Astrocyte (in vitro differentiated cells and primary cell): ENCODE measurements around the gene ESRP2. TPM values are rescaled to one million over a fixed set of nuclear protein-coding genes. Genes with fewer than 3 reads are reported as not detected.

Source experiments
- DNase-seq: peaks from one replicate; pipeline ENCODE4 v3.0.0-alpha.2; 2010; ENCODE audit warnings: low read depth
- FAIRE-seq: peaks from 2 replicates; lab custom pipeline; 2011; peaks lifted over from hg19 to GRCh38; lab: Jason Lieb, UNC
- H2AFZ ChIP-seq: 2 replicates; pipeline ENCODE4 v1.6.0; 2012; ENCODE audit warnings: low read depth, low read length, inconsistent platforms
- H3K27ac ChIP-seq: 2 replicates; pipeline ENCODE4 v1.5.1; 2011; ENCODE audit warnings: low read depth, low read length, inconsistent platforms
- H3K27me3 ChIP-seq: 2 replicates; pipeline ENCODE4 v1.6.0; 2011; ENCODE audit warnings: low read length, inconsistent platforms; ENCODE audit not compliant: insufficient read depth
- H3K36me3 ChIP-seq: 2 replicates; pipeline ENCODE4 v1.5.1; 2011; ENCODE audit warnings: low read length, inconsistent platforms; ENCODE audit not compliant: insufficient read depth
- H3K4me1 ChIP-seq: 2 replicates; pipeline ENCODE4 v1.5.1; 2011; ENCODE audit warnings: low read length, inconsistent platforms; ENCODE audit not compliant: insufficient read depth
- H3K4me2 ChIP-seq: 2 replicates; pipeline ENCODE4 v1.6.0; 2012; ENCODE audit warnings: low read length, inconsistent platforms
- H3K4me3 ChIP-seq: 2 replicates; pipeline ENCODE4 v1.5.1; 2011; ENCODE audit warnings: low read depth, mild to moderate bottlenecking, low read length, inconsistent platforms; ENCODE audit not compliant: insufficient read depth
- H3K79me2 ChIP-seq: 2 replicates; pipeline ENCODE4 v1.6.0; 2012; ENCODE audit warnings: mild to moderate bottlenecking, low read length, inconsistent platforms; ENCODE audit not compliant: insufficient read depth
- H3K9ac ChIP-seq: 2 replicates; pipeline ENCODE4 v1.6.0; 2012; ENCODE audit warnings: mild to moderate bottlenecking, low read length, inconsistent platforms
- H3K9me3 ChIP-seq: 2 replicates; pipeline ENCODE4 v1.5.1; 2012; ENCODE audit warnings: low read depth, mild to moderate bottlenecking, low read length, inconsistent platforms; ENCODE audit not compliant: insufficient read depth
- H4K20me1 ChIP-seq: 2 replicates; pipeline ENCODE4 v1.6.0; 2012; ENCODE audit warnings: low read length, inconsistent platforms; ENCODE audit not compliant: insufficient read depth
- H3K27ac Mint-ChIP-seq: one replicate; pipeline ENCODE4 v1.8.0; 2021; ENCODE audit warnings: mild to moderate bottlenecking, mixed read lengths; ENCODE audit not compliant: unreplicated experiment
- H3K27me3 Mint-ChIP-seq: one replicate; pipeline ENCODE4 v1.8.0; 2021; ENCODE audit warnings: low read depth, mixed read lengths; ENCODE audit not compliant: unreplicated experiment
- H3K36me3 Mint-ChIP-seq: one replicate; pipeline ENCODE4 v1.8.0; 2021; ENCODE audit warnings: low read depth, mixed read lengths; ENCODE audit not compliant: unreplicated experiment
- H3K4me1 Mint-ChIP-seq: one replicate; pipeline ENCODE4 v1.8.0; 2021; ENCODE audit warnings: low read depth, mixed read lengths; ENCODE audit not compliant: unreplicated experiment
- H3K4me3 Mint-ChIP-seq: one replicate; pipeline ENCODE4 v1.8.0; 2021; ENCODE audit warnings: mild to moderate bottlenecking, moderate library complexity, mixed read lengths; ENCODE audit not compliant: unreplicated experiment
- H3K9me3 Mint-ChIP-seq: one replicate; pipeline ENCODE4 v1.8.0; 2021; ENCODE audit warnings: mild to moderate bottlenecking, mixed read lengths; ENCODE audit not compliant: unreplicated experiment
- CTCF ChIP-seq: IDR thresholded peaks from 2 replicates; pipeline ENCODE4 v1.5.1; 2011; ENCODE audit warnings: low read depth, mild to moderate bottlenecking, inconsistent platforms, low read length, moderate library complexity; ENCODE audit not compliant: insufficient read depth
- EZH2 ChIP-seq: IDR thresholded peaks from 2 replicates; pipeline ENCODE4 v1.6.1; 2012; ENCODE audit warnings: mild to moderate bottlenecking, low read length, inconsistent platforms; ENCODE audit not compliant: insufficient read depth
- total RNA-seq: library from RNA; stranded (reverse); gene quantifications from 2 replicates; pipeline ENCODE4 v1.2.1, GENCODE V29; 2021

ESRP2 gene
- total RNA-seq, 1 donor from 2014 or later, result 5.1 TPM

DNA sequence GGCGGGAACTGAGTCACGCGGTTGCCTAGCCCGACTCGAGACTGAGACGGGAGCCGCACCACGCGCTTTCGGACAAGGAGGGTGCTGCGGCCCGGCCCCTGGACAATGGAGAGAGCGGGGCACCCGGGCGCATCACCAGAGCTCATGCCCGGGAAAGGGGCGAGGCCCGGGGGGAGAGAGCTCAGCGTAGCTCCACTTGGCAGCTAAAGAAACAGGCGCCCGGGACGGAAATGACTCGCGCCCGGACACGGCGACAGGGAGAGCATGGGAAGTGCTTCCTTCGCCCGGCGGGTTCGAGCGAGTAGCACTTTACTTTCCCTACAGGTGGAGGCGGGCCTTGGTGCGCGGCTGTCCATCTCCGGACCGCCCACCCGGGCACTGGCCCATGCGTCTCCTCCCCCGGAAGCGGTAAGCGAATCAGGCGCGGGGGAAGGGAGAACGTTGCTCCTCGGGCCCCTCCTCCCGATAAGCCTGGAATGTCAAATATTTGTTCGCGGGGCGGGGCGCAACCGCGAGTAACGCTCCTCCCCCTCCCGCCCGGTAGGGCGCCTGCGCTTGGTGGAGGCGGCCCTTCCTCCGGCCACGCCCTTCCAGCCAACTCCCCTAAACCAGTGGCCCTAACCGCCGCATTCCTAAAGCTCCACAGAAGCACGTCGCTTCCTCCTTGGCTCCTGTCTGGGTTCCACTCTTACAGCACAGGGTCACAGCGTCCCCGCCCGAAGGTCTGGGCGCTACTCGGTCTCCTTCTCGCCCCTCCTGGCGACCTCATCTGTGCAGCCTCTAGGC, 1.5 kb upstream of the ESRP2 start:
- Mint-ChIP-seq H3K9me3 (no peaks in the 10 kb centered on the region), H3K27ac (peak overlapping the region; percentile 98), H3K4me3 (peak overlapping the region; percentile 82), H3K27me3 (peaks cover 4% of the 10 kb centered on the region), H3K36me3 (no peaks in the 10 kb centered on the region), H3K4me1 (peaks cover 4% of the 10 kb centered on the region)
- FAIRE-seq (peak; percentile 5), DNase-seq (peak; percentile 91)
- peak overlapping the region; percentile 83 for H2AFZ ChIP-seq
- peak overlapping the region; percentile 65 for H3K4me3 ChIP-seq
- H3K9ac ChIP-seq, result peak overlapping the region; percentile 79
- H3K4me2 ChIP-seq, result peak overlapping the region; percentile 84
- no peaks in the 10 kb centered on the region for H3K79me2 ChIP-seq
- TF ChIP-seq EZH2 (no peak), CTCF (no peak)
- no peaks in the 10 kb centered on the region for H3K36me3 ChIP-seq
- H3K27me3 ChIP-seq, result peaks cover 15% of the 10 kb centered on the region
- peak overlapping the region; percentile 79 for H3K27ac ChIP-seq
- H3K9me3 ChIP-seq, result no peaks in the 10 kb centered on the region
- H3K4me1 ChIP-seq, result peaks cover 22% of the 10 kb centered on the region
- no peaks in the 10 kb centered on the region for H4K20me1 ChIP-seq

DNA sequence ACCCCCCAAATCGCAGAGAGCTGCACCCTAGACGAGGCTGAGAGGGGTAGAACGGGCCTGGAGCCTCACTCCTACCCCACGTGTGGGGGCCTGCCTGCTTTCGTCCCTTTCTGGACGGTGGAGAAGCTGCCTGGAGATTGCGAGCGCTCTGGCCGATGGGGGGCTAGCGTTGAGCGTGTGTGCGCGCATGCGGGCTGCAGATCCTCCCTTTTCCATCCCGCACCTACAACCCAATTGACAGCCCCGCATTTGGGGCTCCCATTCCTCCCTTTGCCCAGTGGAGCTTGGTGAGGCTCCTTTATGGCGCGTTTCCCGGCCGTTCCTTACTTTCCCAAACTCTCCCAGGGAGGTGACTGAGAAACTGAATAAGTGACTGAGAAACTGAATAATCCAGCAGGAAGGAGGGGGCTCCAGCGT, 907 bp upstream of the ESRP2 start:
- Histone ChIP-seq H3K27ac (peak overlapping the region; percentile 73), H2AFZ (peak overlapping the region; percentile 75), H4K20me1 (no peaks in the 10 kb centered on the region), H3K9me3 (no peaks in the 10 kb centered on the region), H3K36me3 (no peaks in the 10 kb centered on the region), H3K79me2 (no peaks in the 10 kb centered on the region), H3K4me1 (peaks cover 22% of the 10 kb centered on the region), H3K9ac (peak overlapping the region; percentile 79), H3K4me2 (peak overlapping the region; percentile 84), H3K27me3 (peaks cover 15% of the 10 kb centered on the region), H3K4me3 (peak overlapping the region; percentile 65)
- Mint-ChIP-seq H3K27me3 (peaks cover 4% of the 10 kb centered on the region), H3K36me3 (no peaks in the 10 kb centered on the region), H3K27ac (peak overlapping the region; percentile 79), H3K4me1 (peaks cover 4% of the 10 kb centered on the region), H3K4me3 (peak overlapping the region; percentile 82), H3K9me3 (no peaks in the 10 kb centered on the region)
- TF ChIP-seq EZH2 (no peak), CTCF (no peak)
- no peak for FAIRE-seq
- no peak for DNase-seq
